Measurements from ENCODE around the gene GPR149. TPM values are rescaled to one million over a fixed set of nuclear protein-coding genes. Genes with fewer than 3 reads are reported as not detected.

The GPR149 gene
- total and polyA plus RNA-seq, 2 of the 8 experiments (the other 6 are each of a cell fraction or from before 2014, with no cell fraction given): not detected

- no peak overlapping the region for H2BK15ac ChIP-seq (ENCODE audit: low read length)
- H4K91ac ChIP-seq (replicated peaks; ENCODE audit: insufficient read length, low read length): no peak overlapping the region
- H3K18ac ChIP-seq (ENCODE audit: extremely low read depth, low read length): no peak overlapping the region
- no peaks in the 10 kb centered on the region for H3K36me3 ChIP-seq (ENCODE audit: control insufficient read depth in 2 of 4, insufficient read depth in 4 of 4, low read length in 3 of 4)
- H3K9me3 ChIP-seq (ENCODE audit: insufficient read depth in 2 of 2, low read depth in 1 of 2, low read length in 1 of 2): no peaks in the 10 kb centered on the region
- H3K9ac ChIP-seq (replicated peaks in 1 of 4; ENCODE audit: extremely low read depth in 1 of 4, low read depth in 3 of 4, low read length in 3 of 4): no peak overlapping the region
- no peak overlapping the region; the same call in 1 of the 2 replicates for H2BK5ac ChIP-seq (ENCODE audit: low read depth, low read length)
- H3K27me3 ChIP-seq (replicated peaks in 1 of 4; ENCODE audit: control insufficient read depth in 3 of 4, extremely low read depth in 1 of 4, insufficient read depth in 3 of 4, low read length in 3 of 4): no peaks in the 10 kb centered on the region
- no peak overlapping the region for H4K5ac ChIP-seq (ENCODE audit: insufficient read length, low read depth, low read length)
- ChIA-PET POLR2A (ENCODE audit: partially characterized antibody) (no interaction called here), CTCF (ENCODE audit: partially characterized antibody) (no interaction called here)
- FAIRE-seq (no peak), DNase-seq (ENCODE audit: low read depth in 1 of 2, low spot score in 2 of 2) (no peak)
- H3K56ac ChIP-seq (replicated peaks; ENCODE audit: insufficient read length, low read depth, low read length): no peak overlapping the region
- TF ChIP-seq ATF3 (IDR thresholded peaks at IDR 0.05; ENCODE audit: insufficient read depth, low read depth, low read length): no peak
- no peak for TF ChIP-seq TCF12 (IDR thresholded peaks at IDR 0.05; ENCODE audit: low read depth, low read length)
- no peak for TF ChIP-seq SP1 (IDR thresholded peaks at IDR 0.05; ENCODE audit: low read depth, low read length)
- no peak for TF ChIP-seq SP2 (IDR thresholded peaks at IDR 0.05; ENCODE audit: low read length)
- no peak for TF ChIP-seq SIX5 (IDR thresholded peaks at IDR 0.05; ENCODE audit: low read depth, low read length)
- no peak for TF ChIP-seq RNF2 (IDR thresholded peaks at IDR 0.05; ENCODE audit: borderline replicate concordance, low read depth, low read length, missing control alignments, poor library complexity, severe bottlenecking)
- TF ChIP-seq CREB1 (IDR thresholded peaks at IDR 0.05): no peak
- no peak overlapping the region for H2BK20ac ChIP-seq (ENCODE audit: low read length)
- H4K8ac ChIP-seq (ENCODE audit: extremely low read depth, insufficient read depth, low read length): no peak overlapping the region
- no peak overlapping the region for H2AK5ac ChIP-seq (ENCODE audit: low read depth, low read length)
- H3K4me3 ChIP-seq (ENCODE audit: extremely low read depth in 1 of 4, insufficient read depth in 2 of 4, low read depth in 3 of 4, low read length in 4 of 4): no peak overlapping the region
- H4K20me1 ChIP-seq (replicated peaks in 1 of 2; ENCODE audit: control insufficient read depth in 1 of 2, insufficient read depth in 2 of 2, low read length in 2 of 2): no peaks in the 10 kb centered on the region
- H2BK120ac ChIP-seq (replicated peaks; ENCODE audit: low read depth, low read length): no peak overlapping the region
- H2BK12ac ChIP-seq (ENCODE audit: low read depth, low read length): no peak overlapping the region
- H3K4me1 ChIP-seq (replicated peaks in 1 of 4; ENCODE audit: control insufficient read depth in 3 of 4, insufficient read depth in 4 of 4, low read length in 3 of 4): peaks cover 0 to 3% (median 2%) of the 10 kb centered on the region in 4 experiments; a peak in 1 of 7 replicates
- no peaks in the 10 kb centered on the region for H3K79me2 ChIP-seq (ENCODE audit: control insufficient read depth in 1 of 2, insufficient read depth in 2 of 2, low read length in 2 of 2)
- H3K4me2 ChIP-seq (ENCODE audit: insufficient read depth in 1 of 2, low read depth in 2 of 2, low read length in 2 of 2): no peak overlapping the region
- H3K27ac ChIP-seq (ENCODE audit: low read depth, low read length): no peak overlapping the region
- no peaks in the 10 kb centered on the region for H3K23me2 ChIP-seq (ENCODE audit: low read depth, low read length)
- H3K23ac ChIP-seq (ENCODE audit: insufficient read length): no peak overlapping the region
- no peak overlapping the region for H3K4ac ChIP-seq (replicated peaks; ENCODE audit: insufficient read length, low read depth, low read length)
- H3K79me1 ChIP-seq (ENCODE audit: low read depth, low read length): no peaks in the 10 kb centered on the region
- H2AFZ ChIP-seq (ENCODE audit: low read length): no peak overlapping the region
- 87% methylated on average over 3 of the region's 3 CpGs; no CpG with 5 or more reads in 1 of the 2 experiments for WGBS, 2 experiments (ENCODE audit: extremely low coverage in 1 of 2, insufficient coverage in 1 of 2, insufficient read length in 1 of 2, insufficient replicate concordance in 2 of 2, low coverage in 1 of 2, low lambda C conversion rate in 2 of 2, missing lambda C conversion rate in 1 of 2)
- H3K14ac ChIP-seq (ENCODE audit: insufficient read length): no peak overlapping the region
Observed at GRCh38 chr3:154398084-154398967, 31.7 kb downstream of the GPR149 start.

All from H1 (cell line).